Measurements from ENCODE around the gene KIFAP3. TPM values are rescaled to one million over a fixed set of nuclear protein-coding genes. Genes with fewer than 3 reads are reported as not detected.
"Not testable (repeated sequence)": the region's sequence is repeated elsewhere in the genome, so short reads cannot be mapped to it uniquely, and the experiment has no call there.

KIFAP3 gene
- total RNA-seq, 1 donor from 2014 or later = 25.6 TPM

- TF ChIP-seq CTCF (IDR thresholded peaks at IDR 0.05) = no peak
- ATAC-seq (no peak), DNase-seq (no peak)
- H3K27ac ChIP-seq = no peak overlapping the region
- H3K4me3 ChIP-seq = no peak overlapping the region
- intact Hi-C loops (cut with DNase I) = no loop called here
- peaks cover 8% of the 10 kb centered on the region for H3K36me3 ChIP-seq
- H3K4me1 ChIP-seq = peaks cover 14% of the 10 kb centered on the region
- H3K27me3 ChIP-seq = no peaks in the 10 kb centered on the region
- H3K9me3 ChIP-seq = no peaks in the 10 kb centered on the region
These were observed 150.4 kb downstream of the KIFAP3 start for GRCh38 chr1:169924063-169924462.

GRCh38 chr1:169921080-169921479 lies 153.4 kb downstream of the KIFAP3 start:
- no peak for ATAC-seq
- H3K27ac ChIP-seq = no peak overlapping the region
- H3K4me1 ChIP-seq = peaks cover 14% of the 10 kb centered on the region
- no peak overlapping the region for H3K4me3 ChIP-seq
- TF ChIP-seq CTCF (IDR thresholded peaks at IDR 0.05) = no peak
- H3K9me3 ChIP-seq = no peaks in the 10 kb centered on the region
- peaks cover 8% of the 10 kb centered on the region for H3K36me3 ChIP-seq
- DNase-seq = no peak
- intact Hi-C loops (cut with DNase I) = no loop called here
- no peaks in the 10 kb centered on the region for H3K27me3 ChIP-seq

GRCh38 chr1:169918927-169919326 lies 155.6 kb downstream of the KIFAP3 start:
- H3K36me3 ChIP-seq = peaks cover 8% of the 10 kb centered on the region
- ATAC-seq (no peak), DNase-seq (no peak)
- H3K4me3 ChIP-seq = no peak overlapping the region
- intact Hi-C loops (cut with DNase I) = no loop called here
- TF ChIP-seq CTCF (IDR thresholded peaks at IDR 0.05) = no peak
- no peaks in the 10 kb centered on the region for H3K4me1 ChIP-seq
- no peak overlapping the region for H3K27ac ChIP-seq
- no peaks in the 10 kb centered on the region for H3K9me3 ChIP-seq
- H3K27me3 ChIP-seq = no peaks in the 10 kb centered on the region

GRCh38 chr1:169918220-169918619 lies 156.3 kb downstream of the KIFAP3 start:
- ATAC-seq; H3K4me3 ChIP-seq; H3K27ac ChIP-seq; H3K9me3 ChIP-seq; intact Hi-C loops (cut with DNase I); H3K4me1 ChIP-seq; H3K27me3 ChIP-seq; H3K36me3 ChIP-seq; DNase-seq: not testable (repeated sequence)

- ATAC-seq (no peak), DNase-seq (no peak)
- H3K4me1 ChIP-seq = no peaks in the 10 kb centered on the region
- peaks cover 5% of the 10 kb centered on the region for H3K36me3 ChIP-seq
- H3K9me3 ChIP-seq = no peaks in the 10 kb centered on the region
- H3K27me3 ChIP-seq = no peaks in the 10 kb centered on the region
- TF ChIP-seq CTCF (IDR thresholded peaks at IDR 0.05) = no peak
- no peak overlapping the region for H3K4me3 ChIP-seq
- no peak overlapping the region for H3K27ac ChIP-seq
- intact Hi-C loops (cut with DNase I) = no loop called here
These were observed 159.3 kb downstream of the KIFAP3 start for GRCh38 chr1:169915150-169915549.

GRCh38 chr1:169914531-169914930 lies 160.0 kb downstream of the KIFAP3 start:
- TF ChIP-seq CTCF (IDR thresholded peaks at IDR 0.05) = no peak
- DNase-seq (no peak), ATAC-seq (no peak)
- H3K4me3 ChIP-seq = no peak overlapping the region
- intact Hi-C loops (cut with DNase I) = no loop called here
- H3K36me3 ChIP-seq = peaks cover 2% of the 10 kb centered on the region
- no peaks in the 10 kb centered on the region for H3K4me1 ChIP-seq
- no peak overlapping the region for H3K27ac ChIP-seq
- no peaks in the 10 kb centered on the region for H3K9me3 ChIP-seq
- H3K27me3 ChIP-seq = no peaks in the 10 kb centered on the region

Measured in upper lobe of right lung (tissue), 1 donor.